ENCODE data around the gene GEMIN4. TPM values are rescaled to one million over a fixed set of nuclear protein-coding genes. Genes with fewer than 3 reads are reported as not detected.

GEMIN4 gene
- total RNA-seq, 1 donor from 2014 or later: 22.3 TPM

DNA sequence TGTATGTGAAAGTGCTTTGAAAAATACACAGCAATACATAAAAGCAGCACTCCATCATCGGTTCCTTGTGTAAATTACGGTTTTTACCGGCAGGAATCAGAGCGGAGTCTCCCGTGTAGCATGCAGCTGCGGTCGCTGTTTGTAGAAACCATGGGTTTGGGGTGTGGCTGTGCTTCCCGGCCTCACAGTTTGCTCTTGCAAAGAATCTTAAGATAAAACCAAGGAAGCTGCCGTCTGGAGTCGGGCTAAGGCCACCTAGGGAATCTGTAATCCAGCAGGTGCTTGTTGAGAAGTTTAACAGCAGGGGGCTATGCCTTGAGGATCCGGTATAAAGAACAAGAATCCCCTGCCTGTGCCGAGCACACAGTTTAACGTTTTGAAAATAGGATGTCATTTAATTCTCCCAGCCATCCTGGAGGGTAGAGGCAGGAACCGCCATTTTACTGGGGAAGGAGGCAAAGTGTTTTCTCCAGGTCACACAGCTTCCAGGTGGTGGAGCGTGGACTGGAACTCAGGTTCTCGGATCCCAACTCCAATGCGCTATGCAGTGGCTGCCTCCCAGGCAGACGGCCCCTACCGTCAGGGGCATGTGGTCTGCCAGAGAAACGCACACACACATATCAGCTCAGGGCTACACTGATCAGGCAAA, 25.7 kb downstream of the GEMIN4 start:
- Histone ChIP-seq H3K4me3 (no peak overlapping the region), H3K27me3 (no peaks in the 10 kb centered on the region), H3K27ac (no peak overlapping the region), H3K36me3 (no peaks in the 10 kb centered on the region), H3K4me1 (peaks cover 27% of the 10 kb centered on the region), H3K9me3 (no peaks in the 10 kb centered on the region)
- TF ChIP-seq, protein P1, sequence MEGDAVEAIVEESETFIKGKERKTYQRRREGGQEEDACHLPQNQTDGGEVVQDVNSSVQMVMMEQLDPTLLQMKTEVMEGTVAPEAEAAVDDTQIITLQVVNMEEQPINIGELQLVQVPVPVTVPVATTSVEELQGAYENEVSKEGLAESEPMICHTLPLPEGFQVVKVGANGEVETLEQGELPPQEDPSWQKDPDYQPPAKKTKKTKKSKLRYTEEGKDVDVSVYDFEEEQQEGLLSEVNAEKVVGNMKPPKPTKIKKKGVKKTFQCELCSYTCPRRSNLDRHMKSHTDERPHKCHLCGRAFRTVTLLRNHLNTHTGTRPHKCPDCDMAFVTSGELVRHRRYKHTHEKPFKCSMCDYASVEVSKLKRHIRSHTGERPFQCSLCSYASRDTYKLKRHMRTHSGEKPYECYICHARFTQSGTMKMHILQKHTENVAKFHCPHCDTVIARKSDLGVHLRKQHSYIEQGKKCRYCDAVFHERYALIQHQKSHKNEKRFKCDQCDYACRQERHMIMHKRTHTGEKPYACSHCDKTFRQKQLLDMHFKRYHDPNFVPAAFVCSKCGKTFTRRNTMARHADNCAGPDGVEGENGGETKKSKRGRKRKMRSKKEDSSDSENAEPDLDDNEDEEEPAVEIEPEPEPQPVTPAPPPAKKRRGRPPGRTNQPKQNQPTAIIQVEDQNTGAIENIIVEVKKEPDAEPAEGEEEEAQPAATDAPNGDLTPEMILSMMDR (IDR thresholded peaks at IDR 0.05): no peak
- TF ChIP-seq POLR2A (IDR thresholded peaks at IDR 0.05) (no peak), POLR2AphosphoS5 (IDR thresholded peaks at IDR 0.05; ENCODE audit: insufficient read depth in 1 of 2, low read depth in 1 of 2) (no peak)
- intact Hi-C loops (cut with DNase I): no loop called here
- no peak for DNase-seq (ENCODE audit: extremely low spot score in 2 of 2)

DNA sequence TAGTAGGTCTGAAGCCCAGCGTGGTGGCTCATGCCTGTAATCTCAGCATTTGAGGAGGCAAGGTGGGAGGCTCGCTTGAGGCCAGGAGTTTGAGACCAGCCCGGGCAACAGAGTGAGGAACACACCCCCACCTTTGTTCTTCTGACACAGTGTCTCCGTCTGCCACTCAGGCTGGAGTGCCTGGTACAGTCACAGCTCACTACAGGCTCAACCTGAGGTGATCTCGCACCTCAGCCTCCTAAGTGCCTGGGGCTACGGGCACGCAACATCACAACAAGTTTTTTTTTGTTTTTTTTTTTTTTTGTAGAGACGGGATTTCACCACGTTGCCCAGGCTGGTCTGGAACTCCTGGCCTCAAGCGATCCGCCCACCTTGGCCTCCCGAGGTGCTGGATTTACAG, 26.3 kb downstream of the GEMIN4 start:
- DNase-seq (ENCODE audit: extremely low spot score in 2 of 2): no peak
- intact Hi-C loops (cut with DNase I): no loop called here
- H3K27me3 ChIP-seq: no peaks in the 10 kb centered on the region
- no peaks in the 10 kb centered on the region for H3K9me3 ChIP-seq
- peaks cover 22% of the 10 kb centered on the region for H3K4me1 ChIP-seq
- no peaks in the 10 kb centered on the region for H3K36me3 ChIP-seq
- H3K27ac ChIP-seq: no peak overlapping the region
- no peak overlapping the region for H3K4me3 ChIP-seq
- TF ChIP-seq, protein P1 (IDR thresholded peaks at IDR 0.05): no peak
- TF ChIP-seq POLR2A (IDR thresholded peaks at IDR 0.05) (no peak), POLR2AphosphoS5 (IDR thresholded peaks at IDR 0.05; ENCODE audit: insufficient read depth in 1 of 2, low read depth in 1 of 2) (no peak)

DNA sequence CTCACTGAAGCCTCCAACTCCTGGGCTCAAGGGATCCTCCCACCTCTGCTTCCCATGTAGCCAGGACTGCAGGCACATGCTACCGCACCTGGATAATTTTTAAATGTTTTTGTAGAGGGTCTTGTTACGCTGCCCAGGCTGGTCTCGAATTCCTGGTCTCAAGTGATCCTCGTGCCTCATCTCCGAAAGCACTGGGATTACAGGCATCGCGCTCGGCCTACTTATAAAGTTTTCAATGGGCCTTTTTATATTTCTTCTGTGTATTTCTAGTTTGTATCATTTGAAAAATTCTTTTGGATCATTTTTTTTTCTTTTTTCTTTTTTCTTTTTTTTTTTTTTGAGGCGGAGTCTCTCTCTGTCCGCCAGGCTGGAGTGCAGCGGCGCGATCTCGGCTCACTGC, 27.0 kb downstream of the GEMIN4 start:
- no peak overlapping the region for H3K4me3 ChIP-seq
- H3K4me1 ChIP-seq: peaks cover 15% of the 10 kb centered on the region
- TF ChIP-seq, protein P1 (IDR thresholded peaks at IDR 0.05): no peak
- TF ChIP-seq POLR2AphosphoS5 (IDR thresholded peaks at IDR 0.05; ENCODE audit: insufficient read depth in 1 of 2, low read depth in 1 of 2) (no peak), POLR2A (IDR thresholded peaks at IDR 0.05) (no peak)
- no peak overlapping the region for H3K27ac ChIP-seq
- no peaks in the 10 kb centered on the region for H3K36me3 ChIP-seq
- H3K27me3 ChIP-seq: no peaks in the 10 kb centered on the region
- DNase-seq (ENCODE audit: extremely low spot score in 2 of 2): no peak
- H3K9me3 ChIP-seq: no peaks in the 10 kb centered on the region
- intact Hi-C loops (cut with DNase I): no loop called here

DNA sequence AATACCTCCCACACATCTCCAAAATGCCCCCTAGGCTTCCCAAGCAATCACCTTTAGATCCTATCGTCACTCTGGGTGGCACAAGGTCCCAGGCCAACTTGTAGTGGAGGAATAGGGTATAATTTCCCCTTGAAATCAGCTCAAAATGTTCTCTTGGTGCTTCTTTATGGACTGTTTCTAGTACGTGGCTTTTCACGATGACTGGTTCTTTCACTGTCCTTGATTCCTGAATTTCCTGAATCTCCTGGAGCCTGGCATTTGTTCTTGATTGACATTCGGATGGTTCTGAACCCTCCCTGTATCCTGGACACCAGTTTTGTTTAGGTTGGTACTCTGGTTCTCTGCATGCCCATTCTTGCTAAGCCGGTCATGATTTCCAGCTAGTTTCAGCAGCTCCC, 30.5 kb downstream of the GEMIN4 start:
- H3K4me1 ChIP-seq: peaks cover 12% of the 10 kb centered on the region
- DNase-seq (ENCODE audit: extremely low spot score in 2 of 2): no peak
- H3K27me3 ChIP-seq: no peaks in the 10 kb centered on the region
- H3K27ac ChIP-seq: peak overlapping the region; percentile 59
- H3K4me3 ChIP-seq: no peak overlapping the region
- intact Hi-C loops (cut with DNase I): no loop called here
- H3K36me3 ChIP-seq: no peaks in the 10 kb centered on the region
- peak in 1 of 2 donors; percentile 68 for TF ChIP-seq POLR2AphosphoS5 (IDR thresholded peaks at IDR 0.05; ENCODE audit: insufficient read depth in 1 of 2, low read depth in 1 of 2)
- TF ChIP-seq, protein P1 (IDR thresholded peaks at IDR 0.05): no peak
- no peaks in the 10 kb centered on the region for H3K9me3 ChIP-seq

DNA sequence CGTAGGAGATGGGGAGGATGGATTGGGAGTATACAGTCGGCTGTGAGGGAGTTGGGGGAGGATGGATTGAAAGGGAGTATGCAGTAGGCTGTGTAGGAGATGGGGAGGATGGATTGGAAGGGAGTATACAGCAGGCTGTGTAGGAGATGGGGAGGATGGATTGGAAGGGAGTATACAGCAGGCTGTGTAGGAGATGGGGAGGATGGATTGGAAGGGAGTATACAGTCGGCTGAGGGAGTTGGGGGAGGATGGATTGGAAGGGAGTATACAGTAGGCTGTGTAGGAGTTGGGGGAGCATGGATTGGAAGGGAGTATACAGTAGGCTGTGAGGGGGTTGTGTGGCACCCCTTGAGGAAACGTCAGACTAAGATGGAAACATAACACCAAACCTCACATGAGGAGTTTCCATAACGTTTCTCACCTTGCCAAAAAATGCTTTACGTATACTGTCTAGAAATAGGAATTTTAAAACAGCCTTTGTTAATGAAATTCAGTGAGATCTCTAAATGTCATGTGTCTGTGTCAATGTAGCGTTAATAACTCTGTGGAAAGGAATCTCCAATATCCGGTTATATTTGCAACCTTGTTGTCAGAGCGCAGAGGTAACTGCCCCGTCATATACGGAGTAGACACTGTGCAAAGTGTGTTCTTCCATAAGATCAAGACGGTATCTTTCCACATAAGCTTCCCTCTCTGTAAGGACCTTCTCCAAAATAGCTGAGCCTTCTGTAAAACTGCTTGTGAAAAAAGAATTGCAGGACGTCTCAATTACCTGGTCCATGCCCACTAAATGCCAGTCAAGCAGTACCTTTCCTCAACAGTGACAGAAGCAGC, 31.1 kb downstream of the GEMIN4 start:
- no peak for DNase-seq (ENCODE audit: extremely low spot score in 2 of 2)
- intact Hi-C loops (cut with DNase I): no loop called here
- Histone ChIP-seq H3K9me3 (no peaks in the 10 kb centered on the region), H3K4me1 (peaks cover 12% of the 10 kb centered on the region), H3K36me3 (no peaks in the 10 kb centered on the region), H3K4me3 (no peak overlapping the region), H3K27me3 (no peaks in the 10 kb centered on the region), H3K27ac (peak overlapping the region; percentile 59)
- TF ChIP-seq, protein P1 (IDR thresholded peaks at IDR 0.05): no peak
- TF ChIP-seq POLR2A (IDR thresholded peaks at IDR 0.05) (no peak), POLR2AphosphoS5 (IDR thresholded peaks at IDR 0.05; ENCODE audit: insufficient read depth in 1 of 2, low read depth in 1 of 2) (no peak)

Data from vagina (tissue), 2 donors.